WTC11 (cell line): ENCODE data around the gene TPM4. TPM values are rescaled to one million over a fixed set of nuclear protein-coding genes. Genes with fewer than 3 reads are reported as not detected.

ENCODE experiments used
- ATAC-seq: fragments of 200-7000 bp; cut with Tn5 transposase; 2 replicates; pipeline ENCODE4 v1.10.0; 2021; ENCODE audit warnings: mild to moderate bottlenecking, moderate library complexity
- CTCF ChIA-PET: fragments of 300-600 bp; sonication (Branson Sonifier 250); formaldehyde crosslinking; loops from one replicate; lab custom pipeline; 2021; ENCODE audit warnings: antibody characterized with exemption; lab: Charles Lee
- POLR2A ChIA-PET: fragments of 350-600 bp; sonication (Branson Sonifier 250); formaldehyde crosslinking; loops from one replicate; lab custom pipeline; 2021; ENCODE audit warnings: antibody characterized with exemption; lab: Charles Lee
- DNase-seq: peaks from one replicate; pipeline ENCODE4 v3.0.0; 2021; ENCODE audit warnings: low spot score
- H3K27ac Mint-ChIP-seq: 2 replicates; pipeline ENCODE4 v1.8.0; 2021; ENCODE audit warnings: mixed read lengths
- H3K27me3 Mint-ChIP-seq: 2 replicates; pipeline ENCODE4 v1.8.0; 2021; ENCODE audit warnings: low read depth, mild to moderate bottlenecking, moderate library complexity, mixed read lengths
- H3K36me3 Mint-ChIP-seq: 2 replicates; pipeline ENCODE4 v1.8.0; 2021; ENCODE audit warnings: mixed read lengths
- H3K4me1 Mint-ChIP-seq: 2 replicates; pipeline ENCODE4 v1.8.0; 2022; ENCODE audit warnings: mixed read lengths
- H3K4me3 Mint-ChIP-seq: 2 replicates; pipeline ENCODE4 v1.8.0; 2021; ENCODE audit warnings: mild to moderate bottlenecking, moderate library complexity, mixed read lengths
- H3K9me3 Mint-ChIP-seq: 2 replicates; pipeline ENCODE4 v1.8.0; 2021; ENCODE audit warnings: mixed read lengths
- CDX4 ChIP-seq: fragments of 250-450 bp; sonication (Bioruptor Pico); IDR thresholded peaks from 2 replicates; pipeline ENCODE4 v1.9.0; 2021; ENCODE audit warnings: moderate library complexity, mild to moderate bottlenecking, inconsistent platforms, borderline replicate concordance
- CREM ChIP-seq: sonication (generic); formaldehyde crosslinking; IDR thresholded peaks from 2 replicates; pipeline ENCODE4 v1.8.1; 2022; ENCODE audit warnings: mild to moderate bottlenecking, missing genetic modification reagents, moderate library complexity
- E2F4 ChIP-seq: sonication (generic); formaldehyde crosslinking; IDR thresholded peaks from 2 replicates; pipeline ENCODE4 v1.8.1; 2022; ENCODE audit warnings: low read depth, mild to moderate bottlenecking, moderate library complexity, missing genetic modification reagents, borderline replicate concordance
- E2F5 ChIP-seq: sonication (generic); formaldehyde crosslinking; IDR thresholded peaks from 2 replicates; pipeline ENCODE4 v1.8.1; 2022; ENCODE audit warnings: mild to moderate bottlenecking, moderate library complexity, missing genetic modification reagents
- ELF4 ChIP-seq: sonication (generic); formaldehyde crosslinking; IDR thresholded peaks from 2 replicates; pipeline ENCODE4 v1.8.1; 2022; ENCODE audit warnings: low read depth, mild to moderate bottlenecking, moderate library complexity, missing genetic modification reagents
- EMX1 ChIP-seq: fragments of 250-450 bp; sonication (Bioruptor Pico); IDR thresholded peaks from 2 replicates; pipeline ENCODE4 v1.8.0; 2021; ENCODE audit warnings: mild to moderate bottlenecking
- ERG ChIP-seq: fragments of 250-450 bp; sonication (Bioruptor Pico); IDR thresholded peaks from 2 replicates; pipeline ENCODE4 v1.8.0; 2021; ENCODE audit warnings: mild to moderate bottlenecking
- ETV6 ChIP-seq: sonication (generic); formaldehyde crosslinking; IDR thresholded peaks from 2 replicates; pipeline ENCODE4 v1.8.1; 2022; ENCODE audit warnings: mild to moderate bottlenecking, missing genetic modification reagents
- GABPB1 ChIP-seq: sonication (generic); formaldehyde crosslinking; IDR thresholded peaks from 2 replicates; pipeline ENCODE4 v1.8.1; 2023; ENCODE audit warnings: mild to moderate bottlenecking, missing genetic modification reagents
- KAT7 ChIP-seq: sonication (generic); formaldehyde crosslinking; IDR thresholded peaks from 2 replicates; pipeline ENCODE4 v1.8.1; 2023; ENCODE audit warnings: missing genetic modification reagents, mild to moderate bottlenecking, borderline replicate concordance
- NR1H2 ChIP-seq: sonication (generic); formaldehyde crosslinking; IDR thresholded peaks from 2 replicates; pipeline ENCODE4 v1.9.0; 2021; ENCODE audit warnings: mild to moderate bottlenecking, moderate library complexity, missing genetic modification reagents
- OVOL2 ChIP-seq: fragments of 250-450 bp; sonication (Bioruptor Pico); IDR thresholded peaks from 2 replicates; pipeline ENCODE4 v1.9.0; 2021; ENCODE audit warnings: mild to moderate bottlenecking, borderline replicate concordance
- PRRX2 ChIP-seq: fragments of 250-450 bp; sonication (Bioruptor Pico); IDR thresholded peaks from 2 replicates; pipeline ENCODE4 v1.8.0; 2021; ENCODE audit warnings: mild to moderate bottlenecking
- RELA ChIP-seq: sonication (generic); formaldehyde crosslinking; IDR thresholded peaks from 2 replicates; pipeline ENCODE4 v1.8.1; 2022; ENCODE audit warnings: missing genetic modification reagents, mild to moderate bottlenecking, borderline replicate concordance
- SMAD4 ChIP-seq: sonication (generic); formaldehyde crosslinking; IDR thresholded peaks from 2 replicates; pipeline ENCODE4 v1.8.0; 2022; ENCODE audit warnings: mild to moderate bottlenecking, missing genetic modification reagents
- TCF7 ChIP-seq: sonication (generic); formaldehyde crosslinking; IDR thresholded peaks from 2 replicates; pipeline ENCODE4 v1.8.0; 2022; ENCODE audit warnings: mild to moderate bottlenecking, low read depth, missing genetic modification reagents, moderate library complexity
- TEAD1 ChIP-seq: sonication (generic); formaldehyde crosslinking; IDR thresholded peaks from 2 replicates; pipeline ENCODE4 v1.8.0; 2022; ENCODE audit warnings: mild to moderate bottlenecking, missing genetic modification reagents
- TEAD4 ChIP-seq: sonication (generic); formaldehyde crosslinking; IDR thresholded peaks from 2 replicates; pipeline ENCODE4 v1.8.0; 2022; ENCODE audit warnings: mild to moderate bottlenecking, missing genetic modification reagents
- TP53 ChIP-seq: sonication (generic); formaldehyde crosslinking; IDR thresholded peaks from 2 replicates; pipeline ENCODE4 v1.8.1; 2023; ENCODE audit warnings: mild to moderate bottlenecking, missing genetic modification reagents
- ZNF121 ChIP-seq: sonication (generic); formaldehyde crosslinking; IDR thresholded peaks from 2 replicates; pipeline ENCODE4 v1.8.0; 2023; ENCODE audit warnings: missing genetic modification reagents
- ZNF138 ChIP-seq: sonication (generic); formaldehyde crosslinking; conservative IDR thresholded peaks from 2 replicates; pipeline ENCODE4 v1.8.1; 2022; ENCODE audit warnings: mild to moderate bottlenecking, moderate library complexity, missing genetic modification reagents
- ZNF232 ChIP-seq: sonication (generic); formaldehyde crosslinking; IDR thresholded peaks from 2 replicates; pipeline ENCODE4 v1.8.0; 2022; ENCODE audit warnings: mild to moderate bottlenecking, missing genetic modification reagents
- ZNF416 ChIP-seq: fragments of 250-450 bp; sonication (Bioruptor Pico); IDR thresholded peaks from 2 replicates; pipeline ENCODE4 v1.9.0; 2021; ENCODE audit warnings: mild to moderate bottlenecking, inconsistent platforms
- total RNA-seq: library from RNA; stranded (reverse); gene quantifications from 3 replicates; pipeline ENCODE4 v1.2.3, GENCODE V29; 2021
- TF ChIP-seq, protein P1 (sequence below): sonication (generic); formaldehyde crosslinking; IDR thresholded peaks from 2 replicates; pipeline ENCODE4 v1.8.1; 2023; ENCODE audit warnings: mild to moderate bottlenecking, missing genetic modification reagents, borderline replicate concordance

TPM4 gene
- total RNA-seq, 1 experiment from 2014 or later = 302 TPM

DNA sequence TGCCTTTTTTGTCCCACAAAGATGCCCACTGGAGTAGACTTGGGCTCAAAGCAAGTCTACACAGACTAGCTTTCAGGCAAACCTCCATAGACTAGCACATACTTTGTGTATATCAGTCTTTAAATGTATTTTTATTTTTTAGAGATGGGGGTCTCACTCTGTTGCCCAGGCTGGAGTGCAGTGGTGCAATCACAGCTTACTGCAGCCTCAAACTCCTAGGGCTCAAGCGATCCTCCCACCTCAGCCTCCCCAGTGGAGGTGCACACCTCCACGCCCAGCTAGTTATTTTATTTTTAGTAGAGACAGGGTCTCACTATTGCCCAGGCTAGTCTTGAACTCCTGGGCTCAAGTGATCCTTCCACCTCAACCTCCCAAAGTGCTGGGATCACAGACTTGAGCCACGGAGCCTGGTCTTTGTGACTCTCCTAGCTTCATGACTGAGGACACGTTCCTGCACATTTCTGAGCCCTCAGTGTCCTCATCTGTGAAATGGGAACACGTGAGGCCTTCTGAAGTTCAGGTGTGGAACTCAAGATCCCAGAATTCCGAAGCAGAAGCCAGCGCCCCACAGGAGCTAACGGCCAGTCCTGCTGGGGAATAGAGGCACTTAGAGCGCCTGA, 5.1 kb upstream of the TPM4 start:
- Mint-ChIP-seq H3K27me3 (no peaks in the 10 kb centered on the region), H3K27ac (no peak overlapping the region), H3K36me3 (no peaks in the 10 kb centered on the region), H3K9me3 (no peaks in the 10 kb centered on the region), H3K4me3 (no peak overlapping the region), H3K4me1 (peaks cover 27% of the 10 kb centered on the region)
- no peak for ATAC-seq
- DNase-seq = no peak
- CTCF ChIA-PET = interaction anchor here (0.9 to 8.9 kb wide), 2 partner anchors 9 to 47 kb away, joined by 3 to 100 read pairs; no protein-coding TSS in a partner anchor
- TF ChIP-seq ETV6 (no peak), KAT7 (CRISPR knock-in tag) (no peak), CREM (no peak), TCF7 (CRISPR knock-in tag) (no peak), CDX4 (CRISPR knock-in tag) (no peak), PRRX2 (CRISPR knock-in tag) (no peak), ZNF232 (no peak), TEAD1 (CRISPR knock-in tag) (no peak), GABPB1 (no peak), E2F4 (CRISPR knock-in tag) (no peak), OVOL2 (no peak), SMAD4 (CRISPR knock-in tag) (no peak)
- TF ChIP-seq, protein P1, sequence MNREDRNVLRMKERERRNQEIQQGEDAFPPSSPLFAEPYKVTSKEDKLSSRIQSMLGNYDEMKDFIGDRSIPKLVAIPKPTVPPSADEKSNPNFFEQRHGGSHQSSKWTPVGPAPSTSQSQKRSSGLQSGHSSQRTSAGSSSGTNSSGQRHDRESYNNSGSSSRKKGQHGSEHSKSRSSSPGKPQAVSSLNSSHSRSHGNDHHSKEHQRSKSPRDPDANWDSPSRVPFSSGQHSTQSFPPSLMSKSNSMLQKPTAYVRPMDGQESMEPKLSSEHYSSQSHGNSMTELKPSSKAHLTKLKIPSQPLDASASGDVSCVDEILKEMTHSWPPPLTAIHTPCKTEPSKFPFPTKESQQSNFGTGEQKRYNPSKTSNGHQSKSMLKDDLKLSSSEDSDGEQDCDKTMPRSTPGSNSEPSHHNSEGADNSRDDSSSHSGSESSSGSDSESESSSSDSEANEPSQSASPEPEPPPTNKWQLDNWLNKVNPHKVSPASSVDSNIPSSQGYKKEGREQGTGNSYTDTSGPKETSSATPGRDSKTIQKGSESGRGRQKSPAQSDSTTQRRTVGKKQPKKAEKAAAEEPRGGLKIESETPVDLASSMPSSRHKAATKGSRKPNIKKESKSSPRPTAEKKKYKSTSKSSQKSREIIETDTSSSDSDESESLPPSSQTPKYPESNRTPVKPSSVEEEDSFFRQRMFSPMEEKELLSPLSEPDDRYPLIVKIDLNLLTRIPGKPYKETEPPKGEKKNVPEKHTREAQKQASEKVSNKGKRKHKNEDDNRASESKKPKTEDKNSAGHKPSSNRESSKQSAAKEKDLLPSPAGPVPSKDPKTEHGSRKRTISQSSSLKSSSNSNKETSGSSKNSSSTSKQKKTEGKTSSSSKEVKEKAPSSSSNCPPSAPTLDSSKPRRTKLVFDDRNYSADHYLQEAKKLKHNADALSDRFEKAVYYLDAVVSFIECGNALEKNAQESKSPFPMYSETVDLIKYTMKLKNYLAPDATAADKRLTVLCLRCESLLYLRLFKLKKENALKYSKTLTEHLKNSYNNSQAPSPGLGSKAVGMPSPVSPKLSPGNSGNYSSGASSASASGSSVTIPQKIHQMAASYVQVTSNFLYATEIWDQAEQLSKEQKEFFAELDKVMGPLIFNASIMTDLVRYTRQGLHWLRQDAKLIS (CRISPR knock-in tag) = no peak
- POLR2A ChIA-PET = interaction anchor here (1.0 kb wide), 1 partner anchor 73 kb away, joined by 3 read pairs; the partner anchor contains the start of gene HSH2D

- Mint-ChIP-seq H3K9me3 (no peaks in the 10 kb centered on the region), H3K27me3 (no peaks in the 10 kb centered on the region), H3K4me3 (no peak overlapping the region), H3K27ac (no peak overlapping the region), H3K36me3 (peaks cover 5% of the 10 kb centered on the region; the same call in 1 of the 2 replicates), H3K4me1 (peaks cover 31% of the 10 kb centered on the region)
- ATAC-seq (no peak), DNase-seq (no peak)
- ChIA-PET CTCF (interaction anchor here (0.6 to 8.9 kb wide), 8 partner anchors 12 to 1313 kb away, joined by 3 to 100 read pairs (median 4); partner anchors contain the start of gene FAM32A), POLR2A (interaction anchor here (0.8 to 0.9 kb wide), 2 partner anchors 12 to 13 kb away, joined by 3 read pairs; no protein-coding TSS in a partner anchor)
- TF ChIP-seq ZNF121 = no peak
- TF ChIP-seq NR1H2 (CRISPR knock-in tag) = no peak
- no peak for TF ChIP-seq SMAD4 (CRISPR knock-in tag)
- no peak for TF ChIP-seq E2F5 (CRISPR knock-in tag)
- TF ChIP-seq ERG (CRISPR knock-in tag) = no peak
- TF ChIP-seq RELA (CRISPR knock-in tag) = no peak
- TF ChIP-seq ZNF138 (CRISPR knock-in tag) = no peak
- no peak for TF ChIP-seq ZNF416
- no peak for TF ChIP-seq TP53 (CRISPR knock-in tag)
- TF ChIP-seq EMX1 (CRISPR knock-in tag) = no peak
- TF ChIP-seq E2F4 (CRISPR knock-in tag) = no peak
- TF ChIP-seq ELF4 = no peak
- no peak for TF ChIP-seq TEAD4 (CRISPR knock-in tag)
Observed at GRCh38 chr19:16073481-16073880, 2.8 kb upstream of the TPM4 start.
